HG02973 (cell line): ENCODE results near the gene SYNDIG1.
"Not testable (repeated sequence)": the region's sequence is repeated elsewhere in the genome, so short reads cannot be mapped to it uniquely, and the experiment has no call there.

ENCODE experiments used
- ATAC-seq: cut with Tn5 transposase; IDR thresholded peaks from one replicate; pipeline ENCODE4 v1.9.1; 2021; ENCODE audit warnings: moderate library complexity; ENCODE audit not compliant: unreplicated experiment

The SYNDIG1 gene

GRCh38 chr20:24491041-24491756, 21.8 kb downstream of the SYNDIG1 start:
- no peak for ATAC-seq

- ATAC-seq = no peak
Observed at GRCh38 chr20:24492031-24492607, 22.7 kb downstream of the SYNDIG1 start.

DNA sequence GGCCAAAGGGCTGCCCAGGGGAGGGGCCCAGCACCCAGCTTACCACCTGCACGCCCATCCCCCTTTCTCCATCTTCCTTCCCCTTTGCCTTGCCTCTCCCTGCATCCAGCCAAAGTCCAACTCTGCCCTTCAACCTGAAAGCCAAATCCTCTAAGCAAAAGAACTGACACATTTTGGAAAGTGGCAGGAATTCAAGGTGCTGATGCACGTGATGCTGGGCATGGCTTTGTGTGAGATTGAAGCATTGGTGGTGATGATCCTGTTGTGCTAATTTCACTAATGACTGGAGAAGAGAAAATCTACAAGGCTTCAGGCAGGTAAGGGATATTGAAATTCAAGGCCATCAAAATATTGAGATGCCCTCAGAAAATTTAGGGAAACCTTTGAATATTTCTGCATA, 23.3 kb downstream of the SYNDIG1 start:
- no peak for ATAC-seq

DNA sequence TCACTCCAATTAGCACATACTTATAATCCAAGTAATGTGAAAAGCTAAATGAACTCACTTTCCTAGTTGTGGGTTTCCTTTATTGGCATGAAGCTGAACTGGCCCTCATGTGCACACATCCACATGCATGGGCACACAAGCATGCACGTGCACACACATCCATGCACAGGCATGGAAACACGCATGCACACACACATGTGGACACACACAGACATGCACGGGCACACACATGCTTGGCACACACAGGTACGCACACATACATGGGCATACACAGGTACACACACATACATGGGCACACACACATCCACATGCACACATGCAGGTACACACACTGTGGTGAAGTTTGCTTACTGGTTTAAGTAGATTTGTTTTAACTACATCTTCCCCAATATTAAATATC, 23.8 kb downstream of the SYNDIG1 start:
- no peak for ATAC-seq

GRCh38 chr20:24493661-24494459, 24.4 kb downstream of the SYNDIG1 start:
- ATAC-seq = no peak

- no peak for ATAC-seq
Observed at GRCh38 chr20:24494460-24494920, 25.1 kb downstream of the SYNDIG1 start.

DNA sequence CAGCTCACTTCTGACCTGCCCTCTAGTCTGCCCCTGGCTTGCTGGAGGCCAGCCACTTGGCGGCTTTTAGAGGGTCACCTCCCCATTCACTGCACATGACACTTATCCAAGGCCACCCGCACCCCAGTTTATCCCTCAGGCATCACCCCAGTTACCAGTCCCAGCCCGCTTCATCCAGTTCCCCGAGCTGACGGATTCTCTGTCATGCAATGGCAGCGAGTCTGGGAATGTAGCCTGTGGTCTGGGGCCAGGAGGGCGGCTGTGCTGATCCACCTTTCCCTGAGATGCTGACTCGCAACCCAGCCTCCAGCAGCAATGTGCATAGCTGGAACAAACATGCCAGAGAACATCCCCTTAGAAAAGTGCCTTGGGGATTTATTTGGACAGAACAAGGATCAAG, 25.8 kb downstream of the SYNDIG1 start:
- no peak for ATAC-seq

DNA sequence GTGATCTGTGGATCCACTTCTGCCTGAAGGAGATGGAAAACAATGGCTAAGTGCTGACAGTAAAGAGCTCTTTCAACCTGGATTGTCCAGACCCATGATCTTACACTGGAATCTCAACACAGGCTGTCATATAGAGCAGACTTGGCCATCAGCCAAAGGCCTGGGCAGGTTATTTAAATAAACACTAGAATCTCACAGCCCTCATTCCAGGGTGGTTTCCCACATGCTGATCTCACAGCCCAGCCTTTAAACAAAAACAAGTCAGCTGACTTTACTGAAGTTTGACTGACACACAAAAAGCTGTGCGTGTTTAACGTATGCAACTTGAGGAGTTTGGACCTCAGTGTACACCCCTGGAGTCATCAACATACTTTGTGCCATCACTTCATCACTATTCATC, 28.4 kb downstream of the SYNDIG1 start:
- no peak for ATAC-seq

DNA sequence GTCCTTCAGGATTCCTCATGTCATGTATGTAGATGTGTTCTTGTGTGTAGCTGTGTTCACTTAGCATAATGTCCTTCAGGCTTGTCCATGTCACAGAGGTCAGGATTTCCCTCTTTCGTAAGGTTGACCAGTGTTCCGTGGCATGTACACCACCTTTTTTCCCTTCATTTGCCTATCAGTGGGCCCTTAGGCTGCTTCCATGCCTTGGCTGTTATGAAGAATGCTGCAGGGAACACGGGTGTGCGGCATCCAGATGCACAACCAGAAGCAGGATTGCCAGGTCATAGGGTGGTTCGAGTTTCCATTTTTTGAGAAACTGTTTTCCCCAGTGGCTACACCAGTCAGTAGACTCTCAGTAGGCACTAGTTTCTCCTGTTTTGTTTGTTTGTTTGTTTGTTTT, 29.2 kb downstream of the SYNDIG1 start:
- ATAC-seq = no peak

GRCh38 chr20:24499472-24499871, 30.0 kb downstream of the SYNDIG1 start:
- ATAC-seq = no peak

GRCh38 chr20:24501764-24502556, 32.5 kb downstream of the SYNDIG1 start:
- no peak for ATAC-seq

DNA sequence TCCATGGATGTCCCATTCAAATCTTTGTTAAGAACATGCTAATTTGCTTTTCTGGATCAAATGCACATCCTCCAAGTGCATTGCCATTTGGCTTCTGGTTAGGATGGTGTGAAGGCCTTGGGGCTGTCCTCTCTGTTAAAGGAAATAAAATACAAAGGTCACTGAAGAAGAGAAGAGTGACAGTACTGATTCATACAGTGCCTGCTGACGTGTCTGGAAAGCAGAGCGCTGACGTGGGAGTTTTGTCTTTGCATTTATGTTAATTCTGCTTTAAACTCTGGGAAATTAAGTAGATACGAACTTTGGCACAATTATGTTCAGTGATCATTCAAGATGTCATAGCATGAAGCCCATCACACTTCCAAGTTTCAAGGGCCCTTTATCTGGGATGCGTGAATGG, 33.2 kb downstream of the SYNDIG1 start:
- ATAC-seq = no peak

DNA sequence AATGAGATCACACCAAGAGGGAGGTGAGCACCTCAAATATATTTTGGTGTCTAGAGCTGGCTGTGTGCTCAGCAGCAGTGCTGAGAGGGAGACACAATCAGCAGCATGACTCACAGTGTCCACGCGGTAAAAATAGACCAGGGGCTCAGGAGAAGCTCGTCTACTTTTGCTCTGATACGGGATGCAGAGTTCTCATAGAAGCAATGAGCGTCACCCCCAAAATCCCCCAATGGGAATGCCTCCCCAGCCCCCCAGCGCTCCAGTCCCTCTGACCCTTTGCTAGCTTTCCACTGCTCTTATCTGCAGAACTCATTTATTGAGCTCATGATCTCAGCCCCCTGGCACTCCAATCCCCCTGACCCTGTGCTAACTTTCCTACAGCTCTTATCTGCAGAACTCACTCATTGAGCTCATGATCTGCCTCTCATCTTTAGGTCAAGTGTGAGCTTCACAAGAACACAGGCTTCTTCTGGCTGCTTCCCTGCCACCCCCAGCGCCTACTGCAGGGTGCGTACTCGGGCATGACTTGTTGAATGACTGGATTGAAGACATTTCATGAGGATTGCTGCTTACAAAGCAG, 34.0 kb downstream of the SYNDIG1 start:
- ATAC-seq = no peak

DNA sequence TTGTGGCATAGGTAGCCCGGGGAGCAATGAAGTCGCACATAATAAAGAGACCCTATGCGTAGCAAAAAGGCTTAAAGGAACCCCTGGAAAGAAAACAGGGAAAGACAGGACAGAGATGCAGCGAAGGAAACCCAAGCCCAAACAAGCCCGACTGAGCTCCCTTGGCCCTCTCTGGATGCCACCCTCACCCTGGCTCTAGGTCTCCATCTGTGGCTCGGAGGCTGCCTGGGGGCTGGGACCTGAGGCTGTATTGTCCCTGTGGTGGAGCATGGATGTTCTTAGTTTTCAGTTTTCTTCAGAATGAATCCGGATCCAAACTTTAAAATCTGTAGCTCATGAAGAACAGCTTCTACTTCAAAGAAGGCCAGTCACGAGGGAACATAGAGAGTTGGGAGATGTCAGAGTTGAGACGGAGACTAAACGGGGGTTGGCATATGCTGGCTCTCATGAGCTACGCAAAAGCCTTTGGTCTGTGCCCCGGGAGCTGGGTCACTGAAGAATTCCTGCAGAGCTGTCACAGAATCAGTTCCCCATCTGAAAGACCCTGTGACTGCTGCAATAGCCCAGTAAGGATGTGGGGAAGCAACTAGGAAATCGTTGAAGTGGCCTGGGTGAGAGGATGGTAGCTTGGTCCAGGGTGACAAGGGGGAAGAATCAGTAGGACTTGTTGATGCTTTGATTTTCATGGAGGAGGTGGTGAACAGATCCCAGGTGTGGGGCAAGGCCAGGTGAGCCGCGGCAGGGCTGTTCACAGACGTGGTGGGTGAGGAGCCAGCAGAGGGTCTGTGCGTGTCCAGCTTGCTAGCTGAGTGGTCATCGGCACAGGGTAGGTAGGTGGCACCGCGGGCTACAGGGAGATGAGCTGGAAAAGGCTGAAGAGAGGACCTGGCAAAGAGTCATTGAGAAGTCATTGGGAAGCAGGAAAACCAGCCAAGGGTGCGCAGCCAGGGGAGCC, 35.2 kb downstream of the SYNDIG1 start:
- ATAC-seq = no peak

DNA sequence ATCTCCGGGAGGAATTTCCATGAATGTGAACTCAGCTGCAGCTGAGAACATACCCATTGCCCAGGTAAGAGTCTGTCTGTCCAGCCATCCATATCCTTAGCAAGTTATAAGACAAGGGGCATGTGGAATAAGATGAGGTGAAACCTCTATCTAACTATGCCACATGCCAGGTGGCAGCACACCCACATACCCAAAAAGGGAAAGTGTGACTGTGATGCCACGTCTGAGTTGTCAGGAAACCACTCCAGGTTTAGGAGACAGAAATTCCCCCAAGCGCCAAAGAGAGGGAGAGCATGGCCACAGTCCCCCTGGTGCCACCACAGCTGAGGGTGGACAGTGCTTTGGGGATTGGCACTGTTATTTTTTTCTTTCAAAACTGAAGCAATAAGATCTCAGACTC, 36.7 kb downstream of the SYNDIG1 start:
- no peak for ATAC-seq

DNA sequence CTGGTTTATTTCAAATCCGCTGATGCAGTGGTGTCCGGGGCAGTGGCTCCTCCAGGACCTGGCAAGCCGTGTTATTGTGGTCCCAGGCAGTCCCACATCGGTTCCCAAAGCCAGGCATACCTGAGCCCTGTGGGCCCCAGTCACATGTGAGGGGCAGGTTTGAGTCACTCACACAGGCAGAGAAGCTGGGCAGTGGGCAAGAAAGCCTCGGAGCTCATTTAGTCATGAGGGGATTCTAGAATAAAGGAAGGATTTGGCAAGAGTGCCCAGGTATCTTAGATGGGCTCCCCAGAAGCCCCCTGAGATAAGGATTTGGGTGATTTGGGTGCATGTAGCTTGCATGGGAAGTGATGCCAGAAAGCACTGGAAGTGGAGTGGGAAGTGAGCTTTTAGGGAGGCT, 37.3 kb downstream of the SYNDIG1 start:
- ATAC-seq = no peak

DNA sequence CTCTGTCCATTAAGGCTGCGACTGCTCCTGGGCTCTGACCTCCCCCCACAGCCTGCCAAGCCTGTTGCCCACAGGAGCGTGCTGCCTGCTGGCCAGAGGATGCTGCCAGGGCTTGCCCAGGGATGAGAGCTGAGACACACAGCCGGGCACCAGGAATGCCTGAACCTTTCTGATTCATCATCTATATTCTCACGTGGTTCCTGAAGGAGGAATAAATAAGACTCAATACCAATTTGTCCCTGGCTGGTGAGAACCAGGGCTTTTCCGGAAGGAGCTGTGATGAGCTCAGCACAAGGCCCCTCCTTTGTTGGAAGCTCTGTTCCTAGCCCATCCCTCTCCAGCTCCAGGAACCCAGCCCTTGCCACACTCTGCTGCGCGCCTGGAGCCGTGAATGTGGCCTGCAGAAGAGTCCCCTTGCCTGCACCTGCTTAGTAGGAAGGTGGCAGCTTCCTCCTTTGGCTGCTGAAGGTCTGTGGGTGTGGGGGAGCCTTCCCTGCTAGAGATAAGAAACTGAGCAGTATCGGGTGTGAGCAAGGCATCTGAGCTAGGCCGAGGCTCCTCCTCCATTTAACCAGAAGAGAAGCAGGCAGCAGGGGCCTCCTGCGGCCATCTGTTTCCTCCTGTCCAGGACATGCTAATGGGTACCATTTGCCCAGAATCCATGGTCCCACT, 37.9 kb downstream of the SYNDIG1 start:
- ATAC-seq = no peak

DNA sequence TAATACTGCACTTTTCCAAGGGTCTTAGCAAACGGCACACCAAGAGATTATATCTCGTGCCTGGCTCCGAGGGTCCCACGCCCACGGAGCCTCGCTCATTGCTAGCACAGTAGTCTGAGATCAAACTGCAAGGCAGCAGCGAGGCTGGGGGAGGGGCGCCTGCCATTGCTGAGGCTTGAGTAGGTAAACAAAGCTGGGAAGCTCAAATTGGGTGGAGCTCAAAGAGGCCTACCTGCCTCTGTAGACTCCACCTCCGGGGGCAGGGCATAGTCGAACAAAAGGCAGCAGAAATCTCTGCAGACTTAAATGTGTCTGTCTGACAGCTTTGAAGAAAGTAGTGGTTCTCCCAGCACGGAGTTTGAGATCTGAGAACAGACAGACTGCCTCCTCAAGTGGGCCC, 43.0 kb downstream of the SYNDIG1 start:
- ATAC-seq = not testable (repeated sequence)

- ATAC-seq = no peak
Observed at GRCh38 chr20:24518515-24518914, 49.1 kb downstream of the SYNDIG1 start.
